Progenitor cell of endocrine pancreas (in vitro differentiated cells): Measurements from ENCODE around the gene LPP. TPM values are rescaled to one million over a fixed set of nuclear protein-coding genes. Genes with fewer than 3 reads are reported as not detected.

Experiments
- DNase-seq: peaks from one replicate; pipeline ENCODE4 v3.0.0; 2021; ENCODE audit warnings: low spot score; ENCODE audit not compliant: unreplicated experiment
- H3K27ac Mint-ChIP-seq: 2 replicates; pipeline ENCODE4 v1.8.0; 2021; ENCODE audit warnings: mild to moderate bottlenecking, moderate library complexity, mixed read lengths
- H3K27me3 Mint-ChIP-seq: 2 replicates; pipeline ENCODE4 v1.8.0; 2021; ENCODE audit warnings: mixed read lengths
- H3K36me3 Mint-ChIP-seq: 2 replicates; pipeline ENCODE4 v1.8.0; 2022; ENCODE audit warnings: mixed read lengths; ENCODE audit not compliant: insufficient read depth
- H3K4me1 Mint-ChIP-seq: 2 replicates; pipeline ENCODE4 v1.8.0; 2021; ENCODE audit warnings: low read depth, mixed read lengths
- H3K4me3 Mint-ChIP-seq: 2 replicates; pipeline ENCODE4 v1.8.0; 2021; ENCODE audit warnings: low read depth, mild to moderate bottlenecking, moderate library complexity, mixed read lengths
- H3K9me3 Mint-ChIP-seq: 2 replicates; pipeline ENCODE4 v1.8.0; 2021; ENCODE audit warnings: low read depth, mixed read lengths
- CTCF ChIP-seq: fragments of 200-600 bp; sonication (generic); IDR thresholded peaks from one replicate; pipeline ENCODE4 v1.5.0; 2021; ENCODE audit warnings: antibody characterized with exemption, mild to moderate bottlenecking; ENCODE audit not compliant: unreplicated experiment
- total RNA-seq: library from RNA; stranded (reverse); gene quantifications from 2 replicates; pipeline ENCODE4 v1.2.1, GENCODE V29; 2021

Gene LPP
- total RNA-seq, 1 donor from 2014 or later, result 131 TPM

DNA sequence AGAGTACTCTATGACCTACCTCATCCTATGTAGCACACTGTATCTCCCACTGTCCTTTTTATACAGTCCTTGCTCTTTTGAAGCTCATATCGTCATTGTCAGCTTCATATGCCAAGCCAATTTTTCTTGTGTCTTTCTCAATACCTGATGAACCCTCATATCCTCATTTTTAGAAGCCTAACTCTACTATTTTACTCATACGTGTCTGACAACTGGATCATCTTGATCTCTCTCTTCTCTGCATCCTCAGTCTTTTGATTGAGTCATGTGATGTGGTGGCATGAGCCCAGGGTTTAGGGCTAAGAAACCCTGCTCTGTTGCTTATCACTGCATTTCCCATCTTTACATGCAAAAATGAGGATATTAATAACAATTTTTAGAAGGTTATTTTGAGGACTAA lies 352.0 kb downstream of the LPP start:
- no peak for TF ChIP-seq CTCF
- Mint-ChIP-seq H3K27me3 (no peaks in the 10 kb centered on the region), H3K9me3 (peaks cover 17% of the 10 kb centered on the region), H3K4me3 (no peak overlapping the region), H3K36me3 (peaks cover 19% of the 10 kb centered on the region), H3K4me1 (peaks cover 5% of the 10 kb centered on the region), H3K27ac (no peak overlapping the region)
- no peak for DNase-seq

DNA sequence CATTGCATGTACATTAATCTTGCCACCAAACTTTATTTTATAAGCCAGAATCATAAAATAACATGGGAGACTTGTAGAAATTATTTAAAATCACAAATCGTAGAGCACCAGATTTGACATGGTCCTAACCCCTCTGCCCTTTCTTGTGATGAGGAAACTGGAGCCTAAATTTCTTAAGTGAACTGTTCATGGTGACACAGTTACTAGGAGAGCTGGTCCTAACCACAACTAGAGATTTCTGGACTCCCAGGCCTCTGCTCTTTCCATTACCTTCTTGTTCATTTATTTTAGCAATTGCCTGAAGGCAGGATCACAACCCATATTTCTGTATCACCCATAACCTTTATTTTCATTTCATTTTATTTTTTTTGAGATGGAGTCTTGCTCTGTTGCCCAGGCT lies 352.5 kb downstream of the LPP start:
- peaks cover 17% of the 10 kb centered on the region for H3K9me3 Mint-ChIP-seq
- H3K36me3 Mint-ChIP-seq, result peaks cover 19% of the 10 kb centered on the region
- no peaks in the 10 kb centered on the region for H3K27me3 Mint-ChIP-seq
- no peak for TF ChIP-seq CTCF
- no peak overlapping the region for H3K4me3 Mint-ChIP-seq
- H3K27ac Mint-ChIP-seq, result no peak overlapping the region
- no peak for DNase-seq
- H3K4me1 Mint-ChIP-seq, result peaks cover 5% of the 10 kb centered on the region

DNA sequence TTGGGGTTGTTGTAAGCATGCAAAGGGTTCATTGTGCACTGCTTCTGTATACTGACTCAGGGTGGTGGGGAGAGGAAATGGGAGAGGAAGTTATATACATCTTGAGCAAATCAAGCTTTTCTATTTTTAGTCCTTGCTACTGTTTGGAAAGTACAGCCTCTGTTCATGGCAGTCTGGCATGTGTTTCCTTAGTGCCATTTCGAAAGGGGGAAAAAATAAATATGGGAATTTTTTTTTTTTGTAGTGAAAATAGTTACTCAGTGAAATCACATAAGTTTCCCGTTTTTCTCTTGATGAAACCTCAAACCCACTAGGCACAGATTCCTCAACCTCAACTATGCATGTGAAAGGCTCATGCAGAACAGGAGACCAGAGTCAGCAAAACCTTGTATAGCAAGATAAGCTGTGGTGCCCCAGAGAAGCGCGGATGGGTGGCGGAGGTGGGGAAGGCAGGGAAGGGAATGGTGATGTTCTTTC lies 353.3 kb downstream of the LPP start:
- no peaks in the 10 kb centered on the region for H3K27me3 Mint-ChIP-seq
- H3K27ac Mint-ChIP-seq, result no peak overlapping the region
- H3K4me3 Mint-ChIP-seq, result no peak overlapping the region

GRCh38 chr3:188508454-188508853 lies 354.5 kb downstream of the LPP start:
- H3K27ac Mint-ChIP-seq, result no peak overlapping the region
- H3K27me3 Mint-ChIP-seq, result no peaks in the 10 kb centered on the region
- H3K4me3 Mint-ChIP-seq, result no peak overlapping the region
- no peak for TF ChIP-seq CTCF
- no peak for DNase-seq
- H3K36me3 Mint-ChIP-seq, result peaks cover 11% of the 10 kb centered on the region
- H3K9me3 Mint-ChIP-seq, result peaks cover 9% of the 10 kb centered on the region
- peaks cover 5% of the 10 kb centered on the region for H3K4me1 Mint-ChIP-seq

More for the DNA sequence above, 353.3 kb downstream of the LPP start:
- Mint-ChIP-seq H3K36me3 (peaks cover 14% of the 10 kb centered on the region), H3K4me1 (peaks cover 5% of the 10 kb centered on the region), H3K9me3 (peaks cover 12% of the 10 kb centered on the region)
- no peak for DNase-seq
- no peak for TF ChIP-seq CTCF

DNA sequence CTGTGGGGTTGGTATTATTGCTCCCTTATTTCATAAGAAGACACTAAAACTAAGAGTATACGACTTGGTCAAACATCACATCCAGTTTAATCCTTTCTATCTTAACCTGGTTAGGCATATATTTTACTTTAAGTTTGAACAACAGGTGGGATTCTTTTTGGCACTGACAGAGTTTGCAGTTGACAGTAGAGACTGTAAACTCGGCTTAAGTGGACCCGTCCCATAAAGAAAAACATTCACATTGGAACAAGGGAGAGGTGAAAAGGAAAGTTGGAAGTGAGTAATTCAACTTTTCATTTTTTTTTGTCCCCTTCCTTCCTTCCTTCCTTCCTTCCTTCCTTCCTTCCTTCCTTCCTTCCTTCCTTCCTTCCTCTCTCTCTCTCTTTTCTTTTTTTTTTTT lies 355.4 kb downstream of the LPP start:
- no peaks in the 10 kb centered on the region for H3K27me3 Mint-ChIP-seq
- no peak for TF ChIP-seq CTCF
- no peak overlapping the region for H3K27ac Mint-ChIP-seq
- H3K36me3 Mint-ChIP-seq, result peaks cover 3% of the 10 kb centered on the region
- no peak for DNase-seq
- peaks cover under 1% of the 10 kb centered on the region for H3K9me3 Mint-ChIP-seq
- H3K4me3 Mint-ChIP-seq, result no peak overlapping the region
- peaks cover 5% of the 10 kb centered on the region for H3K4me1 Mint-ChIP-seq
